Ectodermal cell (in vitro differentiated cells): Measurements from ENCODE around the gene DEFB113. TPM values are rescaled to one million over a fixed set of nuclear protein-coding genes. Genes with fewer than 3 reads are reported as not detected.

Experiments used
- H3K27ac ChIP-seq: 2 replicates; pipeline ENCODE4 v1.7.0; 2013; ENCODE audit warnings: mild to moderate bottlenecking, low read depth, low read length; ENCODE audit not compliant: insufficient read depth, poor library complexity, severe bottlenecking
- H3K27me3 ChIP-seq: 2 replicates; pipeline ENCODE4 v1.7.0; 2013; ENCODE audit warnings: mild to moderate bottlenecking, low read length; ENCODE audit not compliant: insufficient read depth, control insufficient read depth, poor library complexity, severe bottlenecking
- H3K36me3 ChIP-seq: one replicate; pipeline ENCODE4 v1.7.0; 2013; ENCODE audit warnings: low read length; ENCODE audit not compliant: control insufficient read depth, insufficient read depth
- H3K4me1 ChIP-seq: one replicate; pipeline ENCODE4 v1.7.0; 2013; ENCODE audit warnings: low read length; ENCODE audit not compliant: control insufficient read depth, insufficient read depth
- H3K4me3 ChIP-seq: 2 replicates; pipeline ENCODE4 v1.7.0; 2013; ENCODE audit warnings: low read depth, low read length, control low read depth; ENCODE audit not compliant: insufficient read depth
- H3K9me3 ChIP-seq: 2 replicates; pipeline ENCODE4 v1.7.0; 2013; ENCODE audit warnings: mild to moderate bottlenecking, low read length, moderate library complexity; ENCODE audit not compliant: control insufficient read depth
- WGBS, 2 experiments: methylation state at CpG; one replicate each; pipeline ENCODE4 v1.1.7; 2013; ENCODE audit warnings: missing lambda C conversion rate in 2 of 2; 5-methylcytosine and 5-hydroxymethylcytosine counted together
- polyA plus RNA-seq, 4 experiments: library from polyadenylated mRNA; stranded (reverse); fragments of 50-300 nt; gene quantifications; one replicate each; pipeline ENCODE4 v1.2.3, GENCODE V29; 2013

DEFB113 gene, protein sequence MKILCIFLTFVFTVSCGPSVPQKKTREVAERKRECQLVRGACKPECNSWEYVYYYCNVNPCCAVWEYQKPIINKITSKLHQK
- polyA plus RNA-seq (2013, experiment 1 of 4), result not detected
- not detected for polyA plus RNA-seq (2013, experiment 2 of 4)
- polyA plus RNA-seq (2013, experiment 3 of 4), result not detected
- polyA plus RNA-seq (2013, experiment 4 of 4), result not detected

GRCh38 chr6:49969605-49970004, at the start of gene DEFB113:
Gene DEFB113 (minus strand): TSS chr6:49969625. CDS start chr6:49969625, 0 bp downstream.
- WGBS, 2 experiments, result 90 to 95% methylated on average over 1 to 2 of the region's 2 CpGs
- Histone ChIP-seq H3K4me3 (no peak within 1 kb of the TSS), H3K27ac (no peak within 1 kb of the TSS), H3K36me3 (no peaks in the 10 kb centered on the region), H3K27me3 (no peaks in the 10 kb centered on the region), H3K4me1 (no peaks in the 10 kb centered on the region), H3K9me3 (no peaks in the 10 kb centered on the region)

GRCh38 chr6:50007819-50008218, 38.4 kb upstream of the DEFB113 start:
- Histone ChIP-seq H3K27ac (no peak overlapping the region), H3K4me3 (no peak overlapping the region), H3K36me3 (no peaks in the 10 kb centered on the region), H3K27me3 (no peaks in the 10 kb centered on the region), H3K9me3 (no peaks in the 10 kb centered on the region), H3K4me1 (no peaks in the 10 kb centered on the region)
- WGBS, 2 experiments, result 85 to 91% methylated on average over 3 of the region's 3 CpGs

DNA sequence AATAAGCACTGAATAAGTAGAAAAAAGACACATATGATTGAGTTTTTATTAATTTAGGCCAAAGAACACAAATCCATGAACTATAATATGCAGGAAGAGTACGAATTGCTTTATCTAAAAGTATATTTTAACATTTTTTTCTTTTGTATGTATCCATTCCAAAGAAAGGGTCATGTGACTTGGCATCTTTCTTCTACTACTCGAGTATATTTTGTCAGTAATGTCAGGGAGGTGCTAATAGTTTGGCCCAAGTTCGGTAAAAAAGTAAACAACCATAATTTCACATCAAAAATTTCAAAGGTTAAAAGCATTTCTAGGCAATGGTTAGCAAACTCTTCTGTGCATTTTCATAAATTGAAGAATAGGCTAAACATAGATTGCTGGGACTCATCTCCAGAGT, 33.7 kb upstream of the DEFB113 start:
- H3K4me3 ChIP-seq, result no peak overlapping the region
- 100% methylated on average over 2 of the region's 3 CpGs; no CpG with 5 or more reads in 1 of the 2 experiments for WGBS, 2 experiments
- no peaks in the 10 kb centered on the region for H3K27me3 ChIP-seq
- H3K27ac ChIP-seq, result no peak overlapping the region
- no peaks in the 10 kb centered on the region for H3K36me3 ChIP-seq
- H3K4me1 ChIP-seq, result no peaks in the 10 kb centered on the region
- no peaks in the 10 kb centered on the region for H3K9me3 ChIP-seq

DNA sequence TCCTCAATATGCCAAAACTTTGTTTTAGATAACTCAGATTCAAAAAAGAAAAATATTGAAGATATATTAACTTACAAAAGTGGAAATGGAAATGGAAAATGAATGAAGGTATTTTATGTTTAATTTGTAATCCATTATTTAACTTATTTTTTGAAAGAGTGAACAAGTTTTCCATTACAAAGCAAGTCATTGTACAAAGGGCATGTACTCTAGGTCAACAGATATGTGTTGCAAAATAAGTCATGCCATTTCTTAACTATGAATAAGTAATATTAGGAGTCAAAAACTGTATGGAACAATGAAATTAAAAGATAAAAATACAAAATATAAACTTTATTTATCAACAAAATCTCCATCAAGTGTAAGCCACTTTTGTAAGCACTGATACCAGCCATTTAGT, 25.9 kb upstream of the DEFB113 start:
- H3K4me3 ChIP-seq, result no peak overlapping the region
- H3K36me3 ChIP-seq, result no peaks in the 10 kb centered on the region
- H3K4me1 ChIP-seq, result no peaks in the 10 kb centered on the region
- no peaks in the 10 kb centered on the region for H3K27me3 ChIP-seq
- H3K27ac ChIP-seq, result no peak overlapping the region
- no peaks in the 10 kb centered on the region for H3K9me3 ChIP-seq

- Histone ChIP-seq H3K9me3 (no peaks in the 10 kb centered on the region), H3K27ac (no peak overlapping the region), H3K4me1 (no peaks in the 10 kb centered on the region), H3K27me3 (no peaks in the 10 kb centered on the region), H3K4me3 (no peak overlapping the region), H3K36me3 (no peaks in the 10 kb centered on the region)
- WGBS, 2 experiments, result 80 to 85% methylated on average over 2 of the region's 2 CpGs
These were observed 19.5 kb upstream of the DEFB113 start for GRCh38 chr6:49988900-49989299.

- Histone ChIP-seq H3K27ac (no peak overlapping the region), H3K36me3 (no peaks in the 10 kb centered on the region), H3K4me3 (no peak overlapping the region), H3K27me3 (no peaks in the 10 kb centered on the region), H3K4me1 (no peaks in the 10 kb centered on the region), H3K9me3 (no peaks in the 10 kb centered on the region)
- 93% methylated on average over 2 of the region's 2 CpGs for WGBS, 2 experiments
These were observed 18.3 kb upstream of the DEFB113 start for GRCh38 chr6:49987749-49988148.

DNA sequence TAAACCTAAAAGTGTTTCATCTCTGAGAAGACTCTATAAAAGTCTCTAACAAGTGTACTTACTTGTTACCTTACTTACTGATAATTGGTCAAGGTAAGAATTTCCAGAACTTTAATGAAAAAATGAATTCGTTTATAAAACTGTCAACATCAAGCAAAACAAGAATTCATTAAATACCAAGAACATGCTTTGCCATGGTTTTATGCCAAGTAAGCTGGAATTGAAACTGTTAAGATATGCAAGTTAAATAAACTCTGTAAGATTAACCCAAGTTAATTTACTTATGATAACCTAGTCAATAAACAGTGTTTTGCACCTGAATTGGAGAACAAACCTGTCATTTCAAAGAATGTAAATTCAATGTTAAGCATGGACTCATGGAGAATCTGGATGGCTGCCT, 17.1 kb upstream of the DEFB113 start:
- H3K9me3 ChIP-seq, result no peaks in the 10 kb centered on the region
- 100% methylated on average over 1 of the region's 1 CpG; no CpG with 5 or more reads in 1 of the 2 experiments for WGBS, 2 experiments
- no peaks in the 10 kb centered on the region for H3K27me3 ChIP-seq

DNA sequence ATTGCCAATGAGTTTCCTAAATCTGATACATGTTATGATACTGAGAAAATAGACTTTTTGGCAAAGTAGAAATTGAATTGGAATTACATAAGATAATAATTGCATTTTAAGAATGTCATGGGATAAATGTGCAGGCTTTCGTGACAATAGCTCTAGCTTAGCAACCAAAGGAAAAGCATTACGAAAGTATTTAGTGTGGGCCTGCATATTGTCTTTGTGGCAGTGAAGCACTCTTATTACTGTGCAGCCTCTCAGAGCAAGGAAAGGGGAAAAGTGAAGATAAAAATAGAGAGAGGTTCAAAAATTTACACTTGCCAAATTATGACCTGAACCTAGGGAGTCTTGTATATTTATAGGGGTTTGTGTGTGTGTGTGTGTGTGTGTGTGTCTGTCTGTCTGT, 12.6 kb upstream of the DEFB113 start:
- Histone ChIP-seq H3K9me3 (no peaks in the 10 kb centered on the region), H3K4me3 (no peak overlapping the region), H3K27ac (no peak overlapping the region), H3K4me1 (no peaks in the 10 kb centered on the region), H3K27me3 (no peaks in the 10 kb centered on the region), H3K36me3 (no peaks in the 10 kb centered on the region)
- 91 to 95% methylated on average over 2 of the region's 2 CpGs for WGBS, 2 experiments

More for the DNA sequence above, 17.1 kb upstream of the DEFB113 start:
- Histone ChIP-seq H3K27ac (no peak overlapping the region), H3K4me1 (no peaks in the 10 kb centered on the region), H3K36me3 (no peaks in the 10 kb centered on the region), H3K4me3 (no peak overlapping the region)

DNA sequence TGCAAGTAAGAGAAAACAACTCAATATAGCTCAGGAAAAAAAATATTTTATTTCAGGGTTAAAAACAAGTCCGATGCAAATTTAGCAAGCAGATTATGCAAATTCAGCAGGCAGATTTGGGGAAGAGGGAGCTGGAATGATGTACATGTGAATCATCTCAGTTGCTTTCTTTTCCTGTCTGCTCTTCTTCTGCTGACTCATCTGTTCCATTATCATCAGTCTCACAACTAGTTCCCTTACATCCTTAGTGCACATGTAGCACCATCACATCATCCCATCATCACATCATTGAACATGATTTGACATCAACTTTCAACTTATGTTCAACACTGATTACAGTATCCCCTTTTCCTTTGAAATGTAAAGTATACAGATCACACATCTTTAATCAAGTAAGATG, 11.5 kb upstream of the DEFB113 start:
- H3K27ac ChIP-seq, result no peak overlapping the region
- no peaks in the 10 kb centered on the region for H3K9me3 ChIP-seq
- H3K4me3 ChIP-seq, result no peak overlapping the region
- no peaks in the 10 kb centered on the region for H3K36me3 ChIP-seq
- H3K4me1 ChIP-seq, result no peaks in the 10 kb centered on the region
- 81 to 85% methylated on average over 1 of the region's 1 CpG for WGBS, 2 experiments
- no peaks in the 10 kb centered on the region for H3K27me3 ChIP-seq

- H3K27ac ChIP-seq, result no peak overlapping the region
- H3K4me3 ChIP-seq, result no peak overlapping the region
- WGBS, 2 experiments, result 93 to 95% methylated on average over 4 of the region's 4 CpGs
- H3K27me3 ChIP-seq, result no peaks in the 10 kb centered on the region
- no peaks in the 10 kb centered on the region for H3K9me3 ChIP-seq
- no peaks in the 10 kb centered on the region for H3K4me1 ChIP-seq
- H3K36me3 ChIP-seq, result no peaks in the 10 kb centered on the region
These were observed 10.2 kb upstream of the DEFB113 start for GRCh38 chr6:49979584-49979983.
